ENCODE measurements around the gene PDE7B. TPM values are rescaled to one million over a fixed set of nuclear protein-coding genes. Genes with fewer than 3 reads are reported as not detected.

Gene PDE7B
- total and polyA plus RNA-seq, 9 of the 15 experiments (the other 6 are each of a cell fraction or from before 2014, with no cell fraction given), result 0.01 TPM; not detected in 8

GRCh38 chr6:136230219-136230853 is 378.8 kb downstream of the PDE7B start (continued):
- no peak for TF ChIP-seq NR4A1 (CRISPR knock-in tag; IDR thresholded peaks at IDR 0.05)
- peak; percentile 52; the same call in 1 of the 2 replicates for TF ChIP-seq NR4A1 (tag; IDR thresholded peaks at IDR 0.05)
- TF ChIP-seq, protein P1, sequence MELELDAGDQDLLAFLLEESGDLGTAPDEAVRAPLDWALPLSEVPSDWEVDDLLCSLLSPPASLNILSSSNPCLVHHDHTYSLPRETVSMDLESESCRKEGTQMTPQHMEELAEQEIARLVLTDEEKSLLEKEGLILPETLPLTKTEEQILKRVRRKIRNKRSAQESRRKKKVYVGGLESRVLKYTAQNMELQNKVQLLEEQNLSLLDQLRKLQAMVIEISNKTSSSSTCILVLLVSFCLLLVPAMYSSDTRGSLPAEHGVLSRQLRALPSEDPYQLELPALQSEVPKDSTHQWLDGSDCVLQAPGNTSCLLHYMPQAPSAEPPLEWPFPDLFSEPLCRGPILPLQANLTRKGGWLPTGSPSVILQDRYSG (tag; conservative IDR thresholded peaks at IDR 0.05; ENCODE audit: low read depth), result peak; percentile 80; the same call in 1 of the 2 replicates
- TF ChIP-seq U2AF2 (optimal IDR thresholded peaks at IDR 0.05; ENCODE audit: low read depth, low read length), result no peak
- no peak for TF ChIP-seq HES1 (IDR thresholded peaks at IDR 0.05; ENCODE audit: low read depth)
- peak; percentile 12; the same call in 1 of the 2 replicates for TF ChIP-seq ZNF316 (IDR thresholded peaks at IDR 0.05)
- peak; percentile 86 for TF ChIP-seq ATF3 (IDR thresholded peaks at IDR 0.05)
- TF ChIP-seq ATF3 (CRISPR knock-in tag; conservative IDR thresholded peaks at IDR 0.05), result no peak
